Measurements from ENCODE around the gene PPP2R2C. TPM values are rescaled to one million over a fixed set of nuclear protein-coding genes. Genes with fewer than 3 reads are reported as not detected.

PPP2R2C gene
- polyA plus RNA-seq, 1 donor from 2014 or later: 34.4 TPM

GRCh38 chr4:6383009-6383404, 89.4 kb downstream of the PPP2R2C start:
- Histone ChIP-seq H3F3A (ENCODE audit: insufficient read depth, low read length, poor library complexity, severe bottlenecking) (no peaks in the 10 kb centered on the region), H3K9ac (ENCODE audit: low read length) (peak overlapping the region; percentile 57), H3K9me3 (ENCODE audit: low read length) (no peaks in the 10 kb centered on the region), H4K20me1 (ENCODE audit: insufficient read depth) (no peaks in the 10 kb centered on the region), H3K79me2 (replicated peaks; ENCODE audit: insufficient read depth, low read length) (no peaks in the 10 kb centered on the region), H3K9me2 (ENCODE audit: insufficient read depth, low read length) (no peaks in the 10 kb centered on the region), H3K27me3 (ENCODE audit: insufficient read depth, low read depth, low read length) (no peaks in the 10 kb centered on the region), H3K36me3 (ENCODE audit: insufficient read depth, low read length) (no peaks in the 10 kb centered on the region), H3K4me3 (ENCODE audit: low read length) (no peak overlapping the region), H2AFZ (ENCODE audit: low read depth, low read length) (no peak overlapping the region), H3K27ac (ENCODE audit: low read length) (peak overlapping the region; percentile 74), H3K4me2 (ENCODE audit: low read length) (no peak overlapping the region)
- TF ChIP-seq RAD21 (conservative IDR thresholded peaks at IDR 0.05) (no peak), REST (IDR thresholded peaks at IDR 0.05; ENCODE audit: borderline replicate concordance) (no peak), EZH2 (IDR thresholded peaks at IDR 0.05; ENCODE audit: borderline replicate concordance, insufficient read depth, low read length, poor library complexity, severe bottlenecking) (no peak), TAF1 (IDR thresholded peaks at IDR 0.05; ENCODE audit: low read depth) (no peak), POLR2AphosphoS5 (IDR thresholded peaks at IDR 0.05) (no peak)

GRCh38 chr4:6381571-6382123, 90.8 kb downstream of the PPP2R2C start:
- Histone ChIP-seq H3K9me2 (ENCODE audit: insufficient read depth, low read length) (no peaks in the 10 kb centered on the region), H3K36me3 (ENCODE audit: insufficient read depth, low read length) (no peaks in the 10 kb centered on the region), H2AFZ (ENCODE audit: low read depth, low read length) (no peak overlapping the region), H4K20me1 (ENCODE audit: insufficient read depth) (no peaks in the 10 kb centered on the region), H3K9me3 (ENCODE audit: low read length) (no peaks in the 10 kb centered on the region), H3K9ac (ENCODE audit: low read length) (no peak overlapping the region), H3K79me2 (replicated peaks; ENCODE audit: insufficient read depth, low read length) (no peaks in the 10 kb centered on the region), H3K4me3 (ENCODE audit: low read length) (no peak overlapping the region), H3F3A (ENCODE audit: insufficient read depth, low read length, poor library complexity, severe bottlenecking) (no peaks in the 10 kb centered on the region), H3K27ac (ENCODE audit: low read length) (no peak overlapping the region), H3K27me3 (ENCODE audit: insufficient read depth, low read depth, low read length) (no peaks in the 10 kb centered on the region), H3K4me2 (ENCODE audit: low read length) (no peak overlapping the region)
- TF ChIP-seq CTCF (IDR thresholded peaks at IDR 0.05; ENCODE audit: poor library complexity, severe bottlenecking) (no peak), REST (IDR thresholded peaks at IDR 0.05; ENCODE audit: borderline replicate concordance) (no peak), RAD21 (conservative IDR thresholded peaks at IDR 0.05) (no peak), TAF1 (IDR thresholded peaks at IDR 0.05; ENCODE audit: low read depth) (no peak), EP300 (conservative IDR thresholded peaks at IDR 0.05; ENCODE audit: poor library complexity, severe bottlenecking) (no peak), EZH2 (IDR thresholded peaks at IDR 0.05; ENCODE audit: borderline replicate concordance, insufficient read depth, low read length, poor library complexity, severe bottlenecking) (no peak), MXI1 (conservative IDR thresholded peaks at IDR 0.05; ENCODE audit: poor library complexity, severe bottlenecking) (no peak), SMC3 (conservative IDR thresholded peaks at IDR 0.05; ENCODE audit: poor library complexity) (no peak), POLR2AphosphoS5 (IDR thresholded peaks at IDR 0.05) (no peak)
